GM12872 (cell line): ENCODE measurements around the gene NSG2.

ENCODE experiments used
- CTCF ChIP-seq: IDR thresholded peaks from 3 replicates; pipeline ENCODE4 v1.5.1; 2011; ENCODE audit warnings: low read depth, mild to moderate bottlenecking, low read length, moderate library complexity; ENCODE audit not compliant: insufficient read depth

NSG2 gene

GRCh38 chr5:174155281-174155680 lies 109.8 kb downstream of the NSG2 start:
- TF ChIP-seq CTCF, result no peak

- no peak for TF ChIP-seq CTCF
These were observed 110.2 kb downstream of the NSG2 start for GRCh38 chr5:174155706-174156105.

GRCh38 chr5:174157048-174157447 lies 111.5 kb downstream of the NSG2 start:
- TF ChIP-seq CTCF, result no peak
